H9 (cell line): ENCODE results near the gene P3R3URF. TPM values are rescaled to one million over a fixed set of nuclear protein-coding genes. Genes with fewer than 3 reads are reported as not detected.

Source experiments
- DNase-seq: peaks from one replicate; pipeline ENCODE4 v3.0.0-alpha.2; 2017
- H2AFZ ChIP-seq: one replicate; pipeline ENCODE4 v1.6.1; 2013; ENCODE audit warnings: mild to moderate bottlenecking, low read length, control low read depth, moderate library complexity
- H2AK5ac ChIP-seq: 2 replicates; pipeline ENCODE4 v1.6.1; 2013; ENCODE audit warnings: low read length, control low read depth, mixed read lengths; ENCODE audit not compliant: insufficient read length
- H2BK120ac ChIP-seq: one replicate; pipeline ENCODE4 v1.6.1; 2013; ENCODE audit warnings: low read depth, mild to moderate bottlenecking, low read length, control low read depth, inconsistent platforms; ENCODE audit not compliant: poor library complexity, severe bottlenecking
- H2BK12ac ChIP-seq: 2 replicates; pipeline ENCODE4 v1.6.1; 2013; ENCODE audit warnings: low read length, control low read depth, mixed read lengths, low read depth; ENCODE audit not compliant: insufficient read length
- H2BK15ac ChIP-seq: 2 replicates; pipeline ENCODE4 v1.6.1; 2013; ENCODE audit warnings: low read depth, low read length, control low read depth
- H2BK20ac ChIP-seq: one replicate; pipeline ENCODE4 v1.6.1; 2013; ENCODE audit warnings: low read depth, mild to moderate bottlenecking, low read length, control low read depth, inconsistent platforms; ENCODE audit not compliant: poor library complexity, severe bottlenecking
- H2BK5ac ChIP-seq: 2 replicates; pipeline ENCODE4 v1.6.1; 2013; ENCODE audit warnings: low read length, control low read depth, mixed read lengths; ENCODE audit not compliant: insufficient read length
- H3K14ac ChIP-seq: 2 replicates; pipeline ENCODE4 v1.6.1; 2013; ENCODE audit warnings: low read length, control low read depth; ENCODE audit not compliant: insufficient read depth
- H3K18ac ChIP-seq: 2 replicates; pipeline ENCODE4 v1.6.1; 2013; ENCODE audit warnings: low read depth, mild to moderate bottlenecking, mixed read lengths, low read length, control low read depth; ENCODE audit not compliant: insufficient read length
- H3K23ac ChIP-seq: 2 replicates; pipeline ENCODE4 v1.6.1; 2013; ENCODE audit warnings: low read length, control low read depth, mixed read lengths, low read depth; ENCODE audit not compliant: insufficient read length
- H3K23me2 ChIP-seq: 2 replicates; pipeline ENCODE4 v1.6.1; 2013; ENCODE audit warnings: low read depth, mild to moderate bottlenecking, mixed read lengths, low read length, control low read depth; ENCODE audit not compliant: insufficient read length, poor library complexity, severe bottlenecking
- H3K27ac ChIP-seq: 2 replicates; pipeline ENCODE4 v1.5.1; 2013; ENCODE audit warnings: low read length, control low read depth, mixed read lengths, low read depth; ENCODE audit not compliant: insufficient read length
- H3K27me3 ChIP-seq: 2 replicates; pipeline ENCODE4 v1.6.1; 2013; ENCODE audit warnings: low read length, control low read depth, inconsistent platforms; ENCODE audit not compliant: insufficient read depth
- H3K4ac ChIP-seq: 2 replicates; pipeline ENCODE4 v1.6.1; 2013; ENCODE audit warnings: low read depth, mild to moderate bottlenecking, control low read depth, inconsistent platforms, low read length, moderate library complexity
- H3K4me1 ChIP-seq: 2 replicates; pipeline ENCODE4 v1.6.1; 2013; ENCODE audit warnings: low read length, control low read depth, inconsistent platforms; ENCODE audit not compliant: insufficient read depth
- H3K4me2 ChIP-seq: 2 replicates; pipeline ENCODE4 v1.6.1; 2013; ENCODE audit warnings: low read length, control low read depth, mixed read lengths; ENCODE audit not compliant: insufficient read length, insufficient read depth
- H3K56ac ChIP-seq: 2 replicates; pipeline ENCODE4 v1.6.1; 2013; ENCODE audit warnings: low read depth, mild to moderate bottlenecking, mixed read lengths, low read length, control low read depth; ENCODE audit not compliant: insufficient read length
- H3K79me1 ChIP-seq: 2 replicates; pipeline ENCODE4 v1.6.1; 2013; ENCODE audit warnings: low read depth, mild to moderate bottlenecking, moderate library complexity, low read length, control low read depth, inconsistent platforms; ENCODE audit not compliant: insufficient read depth, poor library complexity, severe bottlenecking
- H3K79me2 ChIP-seq: 2 replicates; pipeline ENCODE4 v1.6.1; 2013; ENCODE audit warnings: low read length, control low read depth, inconsistent platforms; ENCODE audit not compliant: insufficient read depth
- H3K9ac ChIP-seq: 2 replicates; pipeline ENCODE4 v1.6.1; 2013; ENCODE audit warnings: low read length, control low read depth, mixed read lengths; ENCODE audit not compliant: insufficient read length; ENCODE audit errors: extremely low read depth
- H3K9me3 ChIP-seq: one replicate; pipeline ENCODE4 v1.6.1; 2013; ENCODE audit warnings: low read depth, low read length, inconsistent platforms; ENCODE audit not compliant: control insufficient read depth
- H3T11ph ChIP-seq: one replicate; pipeline ENCODE4 v1.6.1; 2013; ENCODE audit warnings: mild to moderate bottlenecking, low read length, control low read depth, inconsistent platforms
- H4K20me1 ChIP-seq: one replicate; pipeline ENCODE4 v1.6.1; 2013; ENCODE audit not compliant: control insufficient read depth, insufficient read length, insufficient read depth
- H4K5ac ChIP-seq: 2 replicates; pipeline ENCODE4 v1.6.1; 2013; ENCODE audit warnings: low read depth, mild to moderate bottlenecking, mixed read lengths, low read length, control low read depth; ENCODE audit not compliant: insufficient read length
- H4K8ac ChIP-seq: replicated peaks from 2 replicates; pipeline ENCODE4 v1.6.1; 2013; ENCODE audit warnings: low read length, control low read depth, mixed read lengths, low read depth; ENCODE audit not compliant: insufficient read length
- H4K91ac ChIP-seq: 2 replicates; pipeline ENCODE4 v1.6.1; 2013; ENCODE audit warnings: low read depth, mild to moderate bottlenecking, moderate library complexity, mixed read lengths, low read length, control low read depth; ENCODE audit not compliant: insufficient read length
- H3K27ac Mint-ChIP-seq, 3 experiments: 2 replicates in 2 of 3; 3 replicates in 1 of 3; pipeline ENCODE4 v1.8.0; 2020 to 2021; ENCODE audit warnings: mixed read lengths in 3 of 3, mild to moderate bottlenecking in 1 of 3, moderate library complexity in 1 of 3
- H3K27me3 Mint-ChIP-seq: 2 replicates; pipeline ENCODE4 v1.8.0; 2021; ENCODE audit warnings: low read depth, mild to moderate bottlenecking, moderate library complexity, mixed read lengths
- H3K36me3 Mint-ChIP-seq, 3 experiments: 2 replicates in 2 of 3; 3 replicates in 1 of 3; pipeline ENCODE4 v1.8.0; 2020 to 2021; ENCODE audit warnings: low read depth in 3 of 3, mixed read lengths in 3 of 3; ENCODE audit not compliant: insufficient read depth in 1 of 3
- H3K4me1 Mint-ChIP-seq, 2 experiments: 2 replicates each; pipeline ENCODE4 v1.8.0; 2020; ENCODE audit warnings: mixed read lengths in 2 of 2
- H3K4me3 Mint-ChIP-seq, 2 experiments: 2 replicates in 1 of 2; 3 replicates in 1 of 2; pipeline ENCODE4 v1.8.0; 2020 to 2021; ENCODE audit warnings: mild to moderate bottlenecking in 2 of 2, mixed read lengths in 2 of 2, moderate library complexity in 1 of 2
- H3K9me3 Mint-ChIP-seq, 2 experiments: 2 replicates in 1 of 2; 3 replicates in 1 of 2; pipeline ENCODE4 v1.8.0; 2020; ENCODE audit warnings: mild to moderate bottlenecking in 2 of 2, mixed read lengths in 2 of 2, moderate library complexity in 1 of 2
- CTCF ChIP-seq: fragments of 200-600 bp; sonication (generic); conservative IDR thresholded peaks from 3 replicates; pipeline ENCODE4 v1.8.0; 2021; ENCODE audit warnings: antibody characterized with exemption, mild to moderate bottlenecking
- WGBS: extraction: QIAGEN DNeasy Blood & Tissue Kit; methylation state at CpG from one replicate; pipeline ENCODE4 v1.1.7; 2013; ENCODE audit warnings: missing lambda C conversion rate, low lambda C conversion rate, mixed read lengths; ENCODE audit not compliant: insufficient read length; ENCODE audit errors: extremely low coverage; 5-methylcytosine and 5-hydroxymethylcytosine counted together
- total RNA-seq: library from RNA; stranded (reverse); gene quantifications from 2 replicates; pipeline ENCODE4 v1.2.1, GENCODE V29; 2021

P3R3URF gene
- total RNA-seq, 1 experiment from 2014 or later, result not detected

DNA sequence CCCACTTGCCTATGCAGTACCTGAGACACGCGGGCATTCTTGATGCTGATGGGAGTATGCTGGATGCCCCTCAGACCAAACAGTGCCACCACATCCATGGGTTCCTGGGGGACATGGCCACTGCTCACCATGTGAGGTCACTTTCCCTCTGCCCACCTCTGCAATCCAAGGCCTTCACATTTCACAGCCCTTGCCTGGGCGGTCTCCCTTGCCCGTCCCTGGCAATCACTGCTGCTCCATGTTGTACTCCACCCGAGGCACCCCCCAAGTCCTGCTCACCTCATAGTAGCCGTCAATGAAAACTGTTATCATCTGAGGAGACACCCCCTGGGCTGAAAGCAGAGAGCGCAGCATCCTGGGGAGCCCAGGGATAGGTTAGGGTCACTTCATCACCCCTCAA, 17.0 kb upstream of the P3R3URF start:
- Mint-ChIP-seq H3K4me3 (no peak overlapping the region; a peak in 1 of 5 replicates), H3K27me3 (no peaks in the 10 kb centered on the region; the same call in 1 of the 2 replicates), H3K27ac (peak overlapping the region in 1 of 3 experiments; percentile 57; a peak in 1 of 7 replicates), H3K9me3 (no peaks in the 10 kb centered on the region), H3K4me1 (peaks cover 0 to 6% of the 10 kb centered on the region in 2 experiments; a peak in 1 of 4 replicates), H3K36me3 (peaks cover 12 to 49% (median 44%) of the 10 kb centered on the region in 3 experiments)
- H4K8ac ChIP-seq, result no peak overlapping the region
- H3K14ac ChIP-seq, result no peak overlapping the region
- no peak overlapping the region for H3K9ac ChIP-seq
- H3K27me3 ChIP-seq, result no peaks in the 10 kb centered on the region
- H2AFZ ChIP-seq, result no peak overlapping the region
- TF ChIP-seq CTCF, result no peak
- H3K18ac ChIP-seq, result no peak overlapping the region
- H3K9me3 ChIP-seq, result no peaks in the 10 kb centered on the region
- H2BK12ac ChIP-seq, result no peak overlapping the region
- H3K4me2 ChIP-seq, result no peak overlapping the region
- no peak overlapping the region for H2BK5ac ChIP-seq
- no peak overlapping the region for H3K56ac ChIP-seq
- no peak overlapping the region for H4K91ac ChIP-seq
- H3K79me1 ChIP-seq, result no peaks in the 10 kb centered on the region
- H3T11ph ChIP-seq, result no peak overlapping the region
- no peak for DNase-seq
- no CpG with 5 or more reads among the region's 7 CpGs for WGBS
- no peak overlapping the region for H2BK15ac ChIP-seq
- H3K4me1 ChIP-seq, result no peaks in the 10 kb centered on the region
- H3K23ac ChIP-seq, result no peak overlapping the region
- no peak overlapping the region for H2BK20ac ChIP-seq
- H3K27ac ChIP-seq, result no peak overlapping the region
- no peak overlapping the region for H2AK5ac ChIP-seq
- H3K23me2 ChIP-seq, result peaks cover 3% of the 10 kb centered on the region
- no peak overlapping the region for H2BK120ac ChIP-seq
- no peaks in the 10 kb centered on the region for H4K20me1 ChIP-seq
- no peaks in the 10 kb centered on the region for H3K79me2 ChIP-seq
- no peak overlapping the region for H4K5ac ChIP-seq
- H3K4ac ChIP-seq, result no peak overlapping the region
